ENCODE results near the gene VASH1. TPM values are rescaled to one million over a fixed set of nuclear protein-coding genes. Genes with fewer than 3 reads are reported as not detected.

The VASH1 gene
- polyA plus RNA-seq, 2 of the 4 experiments (the other 2 are of a cell fraction) = 2.1 to 6.0 TPM

DNA sequence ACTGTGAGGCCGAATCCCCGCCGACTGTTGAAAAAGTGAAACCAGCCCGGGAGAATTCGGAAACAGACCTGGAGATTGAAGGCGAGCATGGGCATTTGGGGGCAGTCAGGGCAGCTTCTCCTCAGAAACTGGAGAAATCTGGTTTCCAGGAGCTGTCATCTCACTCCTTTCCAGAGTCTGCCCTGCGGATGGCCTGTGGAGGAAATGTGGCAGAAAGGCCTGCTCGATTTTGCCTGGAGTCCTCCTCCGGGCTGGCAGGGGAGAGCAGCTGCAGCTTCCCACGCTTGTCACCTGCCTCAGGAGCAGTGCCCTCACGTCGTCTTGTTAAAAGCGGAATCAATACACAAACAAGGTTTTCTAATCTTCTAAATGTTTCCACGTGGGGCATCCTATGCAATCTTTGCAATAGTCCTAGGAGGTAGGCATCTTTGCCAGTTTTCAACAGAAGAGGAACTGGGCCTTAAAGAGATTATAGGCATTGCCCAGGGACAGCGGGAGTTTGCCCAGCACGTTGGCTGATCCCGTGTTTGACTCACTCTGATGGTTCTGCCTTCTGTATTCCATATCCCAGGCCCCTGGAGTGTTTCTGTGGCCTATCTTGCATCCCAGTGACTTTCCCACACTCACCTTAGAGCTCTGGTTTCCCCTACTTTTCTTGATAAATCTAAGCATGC is 67.2 kb downstream of the VASH1 start:
- TF ChIP-seq, protein P1, sequence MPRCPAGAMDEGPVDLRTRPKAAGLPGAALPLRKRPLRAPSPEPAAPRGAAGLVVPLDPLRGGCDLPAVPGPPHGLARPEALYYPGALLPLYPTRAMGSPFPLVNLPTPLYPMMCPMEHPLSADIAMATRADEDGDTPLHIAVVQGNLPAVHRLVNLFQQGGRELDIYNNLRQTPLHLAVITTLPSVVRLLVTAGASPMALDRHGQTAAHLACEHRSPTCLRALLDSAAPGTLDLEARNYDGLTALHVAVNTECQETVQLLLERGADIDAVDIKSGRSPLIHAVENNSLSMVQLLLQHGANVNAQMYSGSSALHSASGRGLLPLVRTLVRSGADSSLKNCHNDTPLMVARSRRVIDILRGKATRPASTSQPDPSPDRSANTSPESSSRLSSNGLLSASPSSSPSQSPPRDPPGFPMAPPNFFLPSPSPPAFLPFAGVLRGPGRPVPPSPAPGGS (IDR thresholded peaks at IDR 0.05) = no peak
- TF ChIP-seq CBX8 (IDR thresholded peaks at IDR 0.05) = no peak
- TF ChIP-seq FOSB (CRISPR knock-in tag; IDR thresholded peaks at IDR 0.05) = no peak
- TF ChIP-seq RCOR1 (IDR thresholded peaks at IDR 0.05; ENCODE audit: low read depth, low read length) = no peak
- TF ChIP-seq BHLHE40 (IDR thresholded peaks at IDR 0.05; ENCODE audit: low read depth, low read length) = no peak
- TF ChIP-seq RFX5 (IDR thresholded peaks at IDR 0.05) = no peak
- no peak for FAIRE-seq
- POLR2A ChIA-PET = no interaction called here
- H3K4me1 ChIP-seq = no peaks in the 10 kb centered on the region
- ATAC-seq = no peak
- H3K27ac ChIP-seq = no peak overlapping the region
- no peak overlapping the region for H3K4me3 ChIP-seq
- CTCF ChIA-PET = interaction anchor here (1.9 kb wide), 1 partner anchor 17 kb away, joined by 6 read pairs; the partner anchor contains the start of gene ANGEL1
- no peaks in the 10 kb centered on the region for H3K9me3 ChIP-seq
- 59% methylated on average over 17 of the region's 17 CpGs for WGBS (ENCODE audit: missing lambda C conversion rate)
- H3K4me2 ChIP-seq = no peak overlapping the region
- no peak for DNase-seq (ENCODE audit: low read depth in 1 of 2, low spot score in 1 of 2)

DNA sequence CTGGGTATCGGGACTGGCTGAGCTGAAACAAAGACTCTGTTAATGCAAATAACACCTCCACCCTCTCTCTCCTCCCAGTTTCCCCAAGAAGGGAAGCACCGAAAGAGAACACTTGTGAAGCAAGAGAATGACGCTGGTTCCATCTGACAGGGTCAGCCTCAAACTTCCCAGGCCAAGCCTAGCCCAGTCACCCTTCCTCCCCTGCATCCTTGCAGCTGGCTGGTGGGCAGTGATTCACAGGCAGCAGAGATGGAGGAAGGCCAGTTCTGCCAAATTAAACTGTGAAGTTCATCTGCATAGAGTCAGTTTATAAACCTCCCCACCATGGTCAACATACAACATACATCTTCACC is 67.7 kb downstream of the VASH1 start:
- TF ChIP-seq, protein P2, sequence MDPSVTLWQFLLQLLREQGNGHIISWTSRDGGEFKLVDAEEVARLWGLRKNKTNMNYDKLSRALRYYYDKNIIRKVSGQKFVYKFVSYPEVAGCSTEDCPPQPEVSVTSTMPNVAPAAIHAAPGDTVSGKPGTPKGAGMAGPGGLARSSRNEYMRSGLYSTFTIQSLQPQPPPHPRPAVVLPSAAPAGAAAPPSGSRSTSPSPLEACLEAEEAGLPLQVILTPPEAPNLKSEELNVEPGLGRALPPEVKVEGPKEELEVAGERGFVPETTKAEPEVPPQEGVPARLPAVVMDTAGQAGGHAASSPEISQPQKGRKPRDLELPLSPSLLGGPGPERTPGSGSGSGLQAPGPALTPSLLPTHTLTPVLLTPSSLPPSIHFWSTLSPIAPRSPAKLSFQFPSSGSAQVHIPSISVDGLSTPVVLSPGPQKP (IDR thresholded peaks at IDR 0.05; ENCODE audit: low read depth, low read length) = no peak
- TF ChIP-seq RCOR1 (IDR thresholded peaks at IDR 0.05; ENCODE audit: low read depth, low read length) = no peak
- no peak for TF ChIP-seq RARB (CRISPR knock-in tag; IDR thresholded peaks at IDR 0.05)
- no peak for TF ChIP-seq JUNB (IDR thresholded peaks at IDR 0.05)
- TF ChIP-seq GATA3 (IDR thresholded peaks at IDR 0.05; ENCODE audit: borderline replicate concordance) = no peak
- TF ChIP-seq, protein P3, sequence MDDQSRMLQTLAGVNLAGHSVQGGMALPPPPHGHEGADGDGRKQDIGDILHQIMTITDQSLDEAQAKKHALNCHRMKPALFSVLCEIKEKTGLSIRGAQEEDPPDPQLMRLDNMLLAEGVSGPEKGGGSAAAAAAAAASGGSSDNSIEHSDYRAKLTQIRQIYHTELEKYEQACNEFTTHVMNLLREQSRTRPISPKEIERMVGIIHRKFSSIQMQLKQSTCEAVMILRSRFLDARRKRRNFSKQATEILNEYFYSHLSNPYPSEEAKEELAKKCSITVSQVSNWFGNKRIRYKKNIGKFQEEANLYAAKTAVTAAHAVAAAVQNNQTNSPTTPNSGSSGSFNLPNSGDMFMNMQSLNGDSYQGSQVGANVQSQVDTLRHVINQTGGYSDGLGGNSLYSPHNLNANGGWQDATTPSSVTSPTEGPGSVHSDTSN (IDR thresholded peaks at IDR 0.05) = no peak
- TF ChIP-seq, protein P1 (IDR thresholded peaks at IDR 0.05) = no peak
- no peak for TF ChIP-seq MAZ (IDR thresholded peaks at IDR 0.05; ENCODE audit: borderline replicate concordance, low read depth, low read length)
- TF ChIP-seq, protein P4, sequence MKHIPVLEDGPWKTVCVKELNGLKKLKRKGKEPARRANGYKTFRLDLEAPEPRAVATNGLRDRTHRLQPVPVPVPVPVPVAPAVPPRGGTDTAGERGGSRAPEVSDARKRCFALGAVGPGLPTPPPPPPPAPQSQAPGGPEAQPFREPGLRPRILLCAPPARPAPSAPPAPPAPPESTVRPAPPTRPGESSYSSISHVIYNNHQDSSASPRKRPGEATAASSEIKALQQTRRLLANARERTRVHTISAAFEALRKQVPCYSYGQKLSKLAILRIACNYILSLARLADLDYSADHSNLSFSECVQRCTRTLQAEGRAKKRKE (CRISPR knock-in tag; IDR thresholded peaks at IDR 0.05; ENCODE audit: low read depth) = no peak
- TF ChIP-seq RAD21 (conservative IDR thresholded peaks at IDR 0.05 in 1 of 2, IDR thresholded peaks at IDR 0.05 in 1 of 2) = no peak
- TF ChIP-seq CBX2 (IDR thresholded peaks at IDR 0.05; ENCODE audit: borderline replicate concordance, low read depth) = no peak
- no peak for TF ChIP-seq SMC3 (IDR thresholded peaks at IDR 0.05)
- no peak for TF ChIP-seq KDM1A (IDR thresholded peaks at IDR 0.05; ENCODE audit: low read depth)
- no peak for TF ChIP-seq HDAC2 (IDR thresholded peaks at IDR 0.05)
- TF ChIP-seq HOXA7 (CRISPR knock-in tag; IDR thresholded peaks at IDR 0.05) = no peak
- TF ChIP-seq HEYL (CRISPR knock-in tag; IDR thresholded peaks at IDR 0.05) = no peak
- no peak for TF ChIP-seq POLR2AphosphoS2 (conservative IDR thresholded peaks at IDR 0.05; ENCODE audit: low read length)
- TF ChIP-seq, protein P5, sequence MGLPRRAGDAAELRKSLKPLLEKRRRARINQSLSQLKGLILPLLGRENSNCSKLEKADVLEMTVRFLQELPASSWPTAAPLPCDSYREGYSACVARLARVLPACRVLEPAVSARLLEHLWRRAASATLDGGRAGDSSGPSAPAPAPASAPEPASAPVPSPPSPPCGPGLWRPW (IDR thresholded peaks at IDR 0.05) = no peak
- TF ChIP-seq, protein P6, sequence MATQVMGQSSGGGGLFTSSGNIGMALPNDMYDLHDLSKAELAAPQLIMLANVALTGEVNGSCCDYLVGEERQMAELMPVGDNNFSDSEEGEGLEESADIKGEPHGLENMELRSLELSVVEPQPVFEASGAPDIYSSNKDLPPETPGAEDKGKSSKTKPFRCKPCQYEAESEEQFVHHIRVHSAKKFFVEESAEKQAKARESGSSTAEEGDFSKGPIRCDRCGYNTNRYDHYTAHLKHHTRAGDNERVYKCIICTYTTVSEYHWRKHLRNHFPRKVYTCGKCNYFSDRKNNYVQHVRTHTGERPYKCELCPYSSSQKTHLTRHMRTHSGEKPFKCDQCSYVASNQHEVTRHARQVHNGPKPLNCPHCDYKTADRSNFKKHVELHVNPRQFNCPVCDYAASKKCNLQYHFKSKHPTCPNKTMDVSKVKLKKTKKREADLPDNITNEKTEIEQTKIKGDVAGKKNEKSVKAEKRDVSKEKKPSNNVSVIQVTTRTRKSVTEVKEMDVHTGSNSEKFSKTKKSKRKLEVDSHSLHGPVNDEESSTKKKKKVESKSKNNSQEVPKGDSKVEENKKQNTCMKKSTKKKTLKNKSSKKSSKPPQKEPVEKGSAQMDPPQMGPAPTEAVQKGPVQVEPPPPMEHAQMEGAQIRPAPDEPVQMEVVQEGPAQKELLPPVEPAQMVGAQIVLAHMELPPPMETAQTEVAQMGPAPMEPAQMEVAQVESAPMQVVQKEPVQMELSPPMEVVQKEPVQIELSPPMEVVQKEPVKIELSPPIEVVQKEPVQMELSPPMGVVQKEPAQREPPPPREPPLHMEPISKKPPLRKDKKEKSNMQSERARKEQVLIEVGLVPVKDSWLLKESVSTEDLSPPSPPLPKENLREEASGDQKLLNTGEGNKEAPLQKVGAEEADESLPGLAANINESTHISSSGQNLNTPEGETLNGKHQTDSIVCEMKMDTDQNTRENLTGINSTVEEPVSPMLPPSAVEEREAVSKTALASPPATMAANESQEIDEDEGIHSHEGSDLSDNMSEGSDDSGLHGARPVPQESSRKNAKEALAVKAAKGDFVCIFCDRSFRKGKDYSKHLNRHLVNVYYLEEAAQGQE (IDR thresholded peaks at IDR 0.05) = no peak
- TF ChIP-seq, protein P7, sequence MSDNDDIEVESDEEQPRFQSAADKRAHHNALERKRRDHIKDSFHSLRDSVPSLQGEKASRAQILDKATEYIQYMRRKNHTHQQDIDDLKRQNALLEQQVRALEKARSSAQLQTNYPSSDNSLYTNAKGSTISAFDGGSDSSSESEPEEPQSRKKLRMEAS (IDR thresholded peaks at IDR 0.05) = no peak
- H3K4me3 ChIP-seq = no peak overlapping the region
- 55% methylated on average over 3 of the region's 3 CpGs for WGBS (ENCODE audit: missing lambda C conversion rate)
- no peak for ATAC-seq
- FAIRE-seq = no peak
- CTCF ChIA-PET = interaction anchor here (1.9 kb wide), 1 partner anchor 17 kb away, joined by 6 read pairs; the partner anchor contains the start of gene ANGEL1
- POLR2A ChIA-PET = no interaction called here
- H3K9me3 ChIP-seq = no peaks in the 10 kb centered on the region
- H3K4me1 ChIP-seq = no peaks in the 10 kb centered on the region
- no peak for DNase-seq (ENCODE audit: low read depth in 1 of 2, low spot score in 1 of 2)
- H3K4me2 ChIP-seq = no peak overlapping the region
- H3K27ac ChIP-seq = no peak overlapping the region
